Activated CD4-positive, alpha-beta T cell treated with anti-CD3 and anti-CD28 coated beads, Interleukin-2, Interleukin-4, amounts not matched to agents 100 ng/mL and 50 ng/mL, durations not matched to agents 16 hours and 8 hours (primary cell): ENCODE measurements around the gene PRPF19.

ENCODE experiments used
- DNase-seq: peaks from one replicate; pipeline ENCODE4 v3.0.0-alpha.2; 2020; ENCODE audit warnings: low spot score

PRPF19 gene

DNA sequence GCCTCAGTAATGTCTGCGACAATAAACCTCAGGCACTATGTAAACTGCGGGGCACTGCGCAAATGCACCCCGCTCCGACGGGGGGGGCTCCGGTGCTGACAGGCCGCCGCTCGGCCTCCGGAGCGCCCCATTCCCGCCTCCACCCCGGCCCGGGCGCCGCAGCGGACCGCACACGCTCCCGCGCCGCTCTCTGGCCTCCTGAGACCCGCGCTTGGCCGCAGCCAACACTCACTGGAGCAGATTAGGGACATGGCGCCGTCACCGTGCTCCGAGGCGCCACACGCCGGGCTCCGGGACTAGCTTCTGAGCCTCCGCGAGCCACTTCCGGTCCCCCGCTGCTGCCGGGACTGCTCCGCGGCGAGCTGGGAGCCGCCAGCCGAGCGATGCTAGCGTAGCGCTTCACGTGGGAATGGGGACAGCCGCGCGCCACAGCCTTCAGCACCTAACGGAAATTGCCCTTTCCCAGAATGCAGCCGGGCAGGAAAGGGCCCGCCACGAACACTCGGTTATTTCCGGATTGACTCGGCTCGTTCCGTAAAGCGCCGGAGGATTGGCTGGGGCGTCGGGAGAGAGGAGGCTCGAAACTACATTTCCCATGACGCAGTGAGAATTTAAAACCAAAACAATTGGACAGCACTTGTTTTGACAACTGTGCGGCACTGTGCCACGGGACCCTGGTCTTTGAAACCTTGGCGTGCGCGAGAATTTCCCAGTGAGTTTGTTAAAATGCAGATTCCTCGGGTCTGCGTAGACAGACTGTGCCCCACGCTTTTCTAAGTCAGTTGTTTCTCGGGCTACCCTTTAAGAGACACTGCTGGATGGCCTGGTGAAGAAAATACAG lies at the start of gene PRPF19:
PRPF19 (minus strand) TSS at position 454 of the 841 bp plus-strand sequence; CDS start at position 251, 203 bp downstream.
- peak; percentile 100 for DNase-seq

GRCh38 chr11:60955571-60955970 lies 49.2 kb upstream of the PRPF19 start:
- DNase-seq = no peak

DNA sequence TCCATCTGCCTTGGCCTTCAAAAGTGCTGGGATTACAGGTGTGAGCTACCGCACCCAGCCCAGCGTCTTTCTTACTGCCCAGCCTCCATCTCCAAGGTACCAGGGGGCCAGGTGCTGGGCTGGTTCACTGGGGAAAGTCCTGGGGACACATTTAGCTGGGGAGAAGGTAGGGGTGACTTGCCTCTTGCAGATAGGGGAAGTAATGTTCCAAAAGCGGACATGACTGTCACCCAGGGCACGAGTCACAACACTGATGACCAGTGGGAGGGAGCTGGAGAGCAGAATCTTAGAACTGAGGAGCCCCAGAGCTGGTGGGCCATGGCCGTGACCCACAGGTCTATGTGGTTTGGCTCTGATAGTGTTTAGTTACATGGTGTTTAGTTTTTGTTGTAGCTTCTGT lies 48.0 kb upstream of the PRPF19 start:
- DNase-seq = no peak

DNA sequence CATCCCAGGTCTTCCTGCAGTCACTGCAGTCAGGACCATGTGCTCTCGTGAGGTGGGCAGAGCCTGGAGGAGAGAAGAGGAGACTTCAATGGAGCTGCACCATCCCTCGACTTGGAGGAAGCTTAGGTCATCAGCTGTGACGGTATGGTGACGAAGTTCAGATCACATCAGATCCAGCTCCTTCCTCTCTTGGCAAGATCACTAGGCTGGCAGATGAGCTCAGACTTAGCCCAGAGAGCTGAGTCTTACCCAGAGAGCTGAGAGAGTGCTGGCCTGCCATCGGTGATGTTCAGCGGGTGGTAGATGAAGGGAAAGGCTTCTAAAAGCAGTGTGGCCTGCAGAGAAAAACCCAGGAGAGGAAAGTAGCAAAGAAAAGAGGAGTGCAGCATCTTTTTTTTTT lies 47.4 kb upstream of the PRPF19 start:
- DNase-seq = no peak

- DNase-seq = no peak
Observed at GRCh38 chr11:60952742-60953170, 46.4 kb upstream of the PRPF19 start.

DNA sequence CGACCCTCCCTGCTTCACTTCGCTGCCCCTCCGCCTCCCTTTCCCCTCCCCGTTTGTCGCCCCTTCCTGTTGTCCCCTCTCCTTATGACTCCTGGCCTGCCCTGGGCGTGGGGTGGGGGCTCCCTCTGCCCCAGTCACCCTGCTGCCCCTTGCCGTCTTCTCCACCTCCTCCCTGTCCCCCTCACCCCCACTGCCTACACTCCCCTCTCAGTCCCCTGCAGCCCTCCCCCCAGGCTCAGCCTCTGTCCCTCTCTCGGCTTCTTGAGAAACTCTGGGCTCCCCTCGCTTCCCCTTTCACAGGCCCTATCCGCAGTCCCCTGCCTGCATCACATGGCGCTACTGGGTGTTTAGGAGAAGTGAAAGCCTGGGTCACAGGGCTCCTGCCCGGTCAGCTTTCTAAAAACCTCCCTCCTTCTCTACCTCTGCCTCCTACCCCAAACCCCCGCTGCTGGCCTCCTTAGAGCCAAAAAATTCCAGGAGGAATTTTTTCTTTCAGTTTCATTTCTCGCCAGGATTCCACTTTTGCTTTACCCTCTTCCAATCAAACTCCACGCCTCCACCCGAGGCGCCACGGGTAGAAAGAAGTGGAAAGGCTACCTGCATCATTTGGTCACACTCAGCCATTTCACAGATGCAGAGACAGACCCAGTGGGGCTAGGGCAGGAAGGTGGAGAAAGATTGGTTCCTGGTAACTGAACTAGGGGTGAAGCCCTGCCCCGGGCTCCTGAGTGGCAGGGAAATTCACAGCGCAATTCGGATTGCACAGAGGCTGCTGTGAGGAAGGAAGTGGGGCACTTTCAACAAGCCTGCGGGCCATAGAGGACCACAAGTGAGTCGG lies 45.7 kb upstream of the PRPF19 start, which contains the start of gene SLC15A3:
SLC15A3 (minus strand) TSS at position 273 of the 838 bp plus-strand sequence. CDS start 625 bp downstream, outside the sequence.
- no peak for DNase-seq

DNA sequence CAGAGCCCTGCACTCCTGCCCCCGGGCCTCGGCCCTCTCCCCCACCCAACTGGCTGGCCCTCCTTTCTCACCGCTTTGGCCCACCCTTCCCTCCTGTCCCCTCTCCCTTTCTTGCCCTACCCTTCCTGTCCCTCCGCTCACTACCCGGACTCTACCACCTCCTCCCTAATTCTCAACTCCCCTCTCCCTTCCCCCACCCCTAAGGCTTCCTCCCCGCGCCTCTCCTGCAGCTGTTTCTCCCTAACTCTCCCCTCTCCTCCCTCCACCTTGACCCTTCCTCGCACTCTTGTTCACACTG lies 45.2 kb upstream of the PRPF19 start:
- DNase-seq = no peak

- no peak for DNase-seq
Observed at GRCh38 chr11:60950933-60951605, 44.7 kb upstream of the PRPF19 start.

- no peak for DNase-seq
Observed at GRCh38 chr11:60950024-60950423, 43.6 kb upstream of the PRPF19 start.

DNA sequence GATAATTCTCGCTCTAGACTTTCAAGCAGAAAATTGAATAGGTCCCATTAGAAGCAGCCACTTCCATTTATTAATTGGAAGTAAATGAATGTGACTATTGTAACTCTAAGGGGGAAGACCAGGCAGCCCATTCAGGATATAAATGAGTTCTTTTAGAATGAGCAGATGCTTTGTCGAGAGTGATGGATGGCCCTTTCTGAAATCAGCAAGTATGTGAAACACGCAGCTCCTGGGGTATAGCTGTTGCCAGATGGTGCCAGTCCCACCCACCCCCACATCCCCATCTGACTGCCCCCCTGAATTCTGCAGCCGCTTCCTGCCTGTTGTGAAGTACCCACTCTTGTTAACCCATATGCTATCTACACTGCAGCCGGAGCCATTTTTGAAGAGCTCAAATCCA lies 41.9 kb upstream of the PRPF19 start:
- no peak for DNase-seq

GRCh38 chr11:60947700-60948099 lies 41.3 kb upstream of the PRPF19 start:
- no peak for DNase-seq

DNA sequence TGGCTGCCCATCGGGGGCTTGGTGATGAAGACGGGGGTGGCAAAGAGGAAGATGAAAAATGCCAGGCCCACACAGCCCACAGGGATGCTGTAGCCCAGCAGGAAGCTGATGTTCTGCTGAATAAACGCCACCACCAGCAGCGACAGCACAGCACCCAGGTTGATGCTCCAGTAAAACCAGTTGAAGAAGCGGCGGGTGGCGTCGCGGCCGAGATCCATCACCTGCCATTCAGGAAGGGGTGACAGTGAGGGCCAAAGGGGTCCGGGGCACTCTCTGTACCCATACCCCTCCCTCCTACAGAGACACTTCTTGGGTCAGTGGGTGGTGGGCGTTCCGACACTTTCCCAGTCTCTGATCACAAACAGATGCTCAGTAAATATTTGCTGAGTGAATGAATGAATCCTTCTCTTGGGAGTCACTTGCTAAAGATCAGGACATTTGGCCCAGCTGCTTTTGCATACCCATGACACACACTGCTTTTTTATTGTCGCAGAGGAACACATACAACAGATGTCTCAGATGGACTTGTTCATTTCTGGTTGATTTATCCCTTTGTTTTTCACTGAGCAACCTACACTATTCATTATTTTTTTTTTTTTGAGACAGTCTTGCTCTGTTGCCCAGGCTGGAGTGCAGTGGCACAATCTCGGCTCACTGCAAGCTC lies 40.3 kb upstream of the PRPF19 start:
- no peak for DNase-seq

DNA sequence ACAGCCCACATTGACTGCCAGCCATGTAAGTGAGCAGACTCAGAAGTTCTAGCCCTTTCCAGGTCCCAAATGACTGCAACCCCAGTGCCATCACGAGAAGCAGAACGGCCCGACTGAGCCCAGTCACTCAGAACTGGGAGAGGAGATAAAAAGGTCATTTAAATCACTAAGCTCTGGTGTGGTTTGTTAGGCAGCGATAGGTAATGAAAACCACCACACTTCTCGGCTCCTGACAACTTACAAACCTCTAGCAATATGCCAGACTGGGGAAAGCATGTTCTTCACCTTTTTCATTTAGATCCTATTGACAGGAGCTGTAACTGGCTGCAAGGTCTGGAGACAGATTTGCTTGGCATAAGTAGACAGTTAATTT lies 38.9 kb upstream of the PRPF19 start:
- DNase-seq = no peak

- no peak for DNase-seq
Observed at GRCh38 chr11:60944490-60945294, 38.3 kb upstream of the PRPF19 start.

- DNase-seq = no peak
Observed at GRCh38 chr11:60942970-60943565, 36.7 kb upstream of the PRPF19 start.

DNA sequence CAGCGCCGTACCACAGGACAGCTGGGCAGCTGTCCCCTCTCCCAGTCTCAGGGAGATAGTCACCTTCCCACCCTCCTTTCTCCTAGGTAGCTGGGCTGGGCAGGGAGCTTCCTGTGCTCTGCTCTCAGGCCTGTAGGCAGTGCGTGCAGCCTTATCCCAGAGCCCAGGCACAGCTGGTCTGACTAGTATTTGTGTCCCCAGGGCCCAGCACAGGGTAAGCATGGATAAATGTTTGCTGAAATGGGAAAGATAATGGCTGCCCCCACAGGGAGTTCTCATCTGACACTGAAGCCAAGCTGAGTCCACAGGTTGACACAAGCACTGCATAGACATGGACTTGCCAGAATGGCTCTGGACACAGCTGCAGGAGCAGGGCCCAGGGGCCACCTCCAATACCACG lies 35.8 kb upstream of the PRPF19 start:
- no peak for DNase-seq

DNA sequence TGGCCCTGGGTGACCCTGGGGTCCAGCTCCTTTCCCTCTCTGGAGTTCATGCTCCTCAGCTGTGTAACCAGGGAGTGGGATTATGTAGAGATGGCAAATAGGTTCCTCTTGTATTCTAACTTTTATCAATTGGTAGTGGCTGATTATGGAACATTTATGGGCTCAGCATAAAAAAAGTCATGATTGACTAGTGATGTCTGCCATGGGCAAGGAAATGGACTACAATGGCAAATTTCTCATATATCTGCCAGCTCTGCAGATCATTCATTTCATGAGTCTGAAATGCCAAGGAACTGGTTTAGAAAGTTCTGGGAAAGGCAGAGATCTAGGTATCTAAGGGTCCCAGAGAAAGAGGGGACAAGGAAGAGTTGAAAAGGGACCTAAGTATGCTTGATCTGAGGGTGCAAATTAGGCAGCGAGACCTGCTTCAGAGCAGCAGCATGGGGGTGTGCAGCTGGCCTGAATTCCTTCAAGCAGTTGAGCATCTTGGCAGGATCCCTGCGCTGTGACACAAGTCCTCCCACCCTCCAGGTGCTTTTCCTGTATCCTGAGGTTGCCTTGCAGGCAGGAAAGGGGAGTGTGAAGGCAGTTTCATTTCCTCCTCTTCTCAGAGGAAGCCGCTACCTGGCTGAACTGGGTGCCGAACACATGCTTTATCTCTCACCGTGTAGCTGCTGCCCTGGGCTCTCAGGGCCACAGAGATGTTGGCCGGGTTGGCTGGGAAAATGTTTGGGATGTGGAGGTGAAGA lies 35.2 kb upstream of the PRPF19 start:
- no peak for DNase-seq

DNA sequence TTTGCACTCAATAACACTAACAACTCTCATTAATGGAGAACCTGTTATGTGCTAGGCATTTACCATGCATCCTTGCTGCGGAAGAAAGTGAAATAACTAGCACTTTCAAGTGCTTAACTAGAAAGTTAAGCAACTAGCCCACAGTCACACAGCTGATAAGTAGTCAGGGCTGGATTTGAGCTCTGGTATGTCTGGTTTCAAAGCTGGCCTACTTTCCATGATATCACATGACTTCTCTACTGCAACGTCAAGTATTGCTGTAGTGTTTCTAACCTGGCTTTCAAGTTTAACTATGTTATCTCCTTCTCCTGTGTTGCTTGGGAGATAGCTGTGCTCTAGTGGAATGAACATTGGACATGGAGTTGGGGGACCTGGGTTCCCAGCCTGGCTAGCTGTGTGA lies 33.5 kb upstream of the PRPF19 start:
- DNase-seq = no peak

DNA sequence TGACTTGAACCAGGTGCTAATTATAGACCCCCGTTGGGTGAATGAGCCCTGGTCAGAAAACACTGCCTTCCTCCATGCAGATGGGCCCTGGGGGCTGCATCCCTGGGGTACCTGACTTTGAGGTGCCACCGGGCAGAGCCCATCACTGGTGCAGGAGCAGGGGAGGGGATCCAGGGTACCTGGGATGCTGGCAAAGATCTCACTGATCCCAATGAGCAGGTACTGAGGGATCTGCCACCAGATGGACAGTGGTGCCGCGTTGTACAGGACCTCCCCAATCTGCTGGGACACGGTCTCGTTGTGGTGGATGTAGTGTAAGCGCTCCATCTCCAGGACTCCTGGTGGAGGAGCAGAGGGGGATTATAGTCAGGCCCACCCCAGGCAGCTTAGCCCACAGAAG lies 32.9 kb upstream of the PRPF19 start:
- DNase-seq = no peak

DNA sequence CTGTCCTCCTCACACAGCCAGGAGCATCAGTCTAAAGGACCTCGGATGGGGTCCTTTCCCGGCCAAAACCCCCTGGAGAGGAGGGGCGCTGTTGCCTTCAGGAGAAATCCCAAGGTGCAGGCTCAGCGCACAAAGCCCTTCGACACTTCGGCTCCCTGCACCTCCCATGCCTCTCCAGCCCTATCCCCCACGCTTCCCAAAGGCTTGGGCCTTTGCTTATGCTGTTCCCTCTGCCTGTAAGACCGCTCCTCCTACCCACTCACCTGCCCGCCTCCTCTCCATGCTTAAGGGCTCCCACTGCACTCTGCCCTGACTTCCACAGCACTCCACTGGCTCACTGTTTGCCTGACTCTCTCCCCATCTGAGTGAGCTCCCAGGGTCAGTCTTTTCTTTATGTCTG lies 32.1 kb upstream of the PRPF19 start:
- DNase-seq = no peak
